Amniotic stem cell (primary cell): ENCODE data around the gene NUSAP1.
A peak's percentile ranks its signal among the peaks of the same experiment; 100 is the strongest.
"Not testable (repeated sequence)": the region's sequence is repeated elsewhere in the genome, so short reads cannot be mapped to it uniquely, and the experiment has no call there.

Experiments
- DNase-seq: peaks from one replicate; lab custom pipeline; 2025; lab: John Stamatoyannopoulos, UW

NUSAP1 gene

DNA sequence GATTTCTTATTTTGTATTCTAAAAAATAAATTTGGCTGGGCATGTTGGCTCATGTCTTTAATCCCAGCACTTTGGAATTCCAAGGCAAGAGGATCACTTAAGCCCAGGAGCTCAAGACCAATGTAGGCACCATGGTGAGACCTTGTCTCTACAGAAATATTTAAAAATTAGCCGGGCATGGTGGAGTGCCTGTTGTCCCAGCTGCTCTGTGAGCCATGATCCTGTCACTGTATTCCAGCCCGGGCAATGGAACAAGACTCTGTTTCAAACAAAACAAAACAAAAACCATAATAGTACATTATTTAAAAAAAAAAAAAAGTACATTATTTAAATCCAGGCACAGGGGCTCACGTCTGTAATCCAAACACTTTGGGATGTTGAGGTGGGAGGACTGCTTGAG lies 78.8 kb downstream of the NUSAP1 start:
- no peak for DNase-seq

DNA sequence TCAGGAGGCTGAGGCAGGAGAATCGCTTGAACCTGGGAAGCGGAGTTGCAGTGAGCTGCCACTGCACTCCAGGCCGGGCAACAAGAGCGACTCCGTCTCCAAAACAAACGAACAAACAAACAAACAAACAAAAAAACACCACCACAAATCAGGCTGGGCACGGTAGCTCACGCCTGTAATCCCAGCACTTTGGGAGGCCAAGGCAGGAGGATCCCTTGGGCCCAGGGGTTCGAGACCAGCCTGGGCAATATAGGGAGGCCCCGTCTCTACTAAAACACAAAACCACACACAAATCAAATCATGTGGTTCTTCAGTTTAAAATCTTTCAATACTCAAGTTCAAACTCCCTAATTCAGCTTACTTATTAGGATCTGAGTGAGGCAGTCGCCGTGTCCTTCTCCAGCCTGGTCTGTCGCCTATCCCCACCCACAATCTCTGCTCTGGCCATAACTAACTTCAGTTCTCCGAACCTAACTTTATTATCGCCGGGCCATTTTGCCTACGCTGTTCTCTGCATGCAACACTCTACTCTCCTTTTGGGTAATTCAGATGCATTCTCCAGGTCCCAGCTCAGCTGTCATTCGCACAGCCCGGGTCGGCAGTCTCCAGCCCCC lies 83.6 kb downstream of the NUSAP1 start:
- DNase-seq, result no peak

DNA sequence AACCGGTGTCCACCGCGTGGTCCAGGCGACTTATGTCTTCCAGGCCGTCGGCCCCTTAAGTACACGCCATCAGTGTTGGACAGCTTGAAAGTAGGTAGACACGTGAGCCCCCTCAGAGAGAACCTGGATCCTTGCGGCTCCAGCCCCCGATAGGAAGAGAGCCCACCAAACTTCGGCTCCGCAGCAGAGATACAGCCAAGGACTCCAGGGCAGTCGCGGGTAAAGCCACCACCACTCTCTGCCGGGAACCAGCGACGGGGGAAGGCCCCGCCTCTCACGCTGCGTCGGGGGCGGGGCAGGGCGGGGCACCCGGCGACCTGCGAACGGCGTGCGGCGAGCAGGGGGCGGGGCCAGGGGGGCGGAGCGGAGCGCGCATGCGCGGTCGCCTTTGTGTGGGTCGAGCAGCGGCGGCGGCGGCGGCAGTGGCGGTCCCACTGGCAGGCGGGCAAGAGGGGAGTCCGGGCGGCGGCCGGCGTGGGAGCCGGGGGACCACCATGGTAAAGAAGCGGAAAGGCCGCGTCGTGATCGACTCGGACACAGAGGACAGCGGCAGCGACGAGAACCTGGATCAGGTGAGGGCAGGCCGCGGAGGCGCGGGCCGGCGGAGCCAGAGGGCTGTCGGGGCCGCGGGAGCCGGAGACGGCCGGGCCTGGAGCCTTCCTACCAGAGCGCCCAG lies 84.2 kb downstream of the NUSAP1 start, which contains the start of gene RTF1:
Gene RTF1, plus strand, starts transcription at position 354 of the 676 bp plus-strand sequence. Its CDS starts 21 bp downstream, at position 375.
- DNase-seq, result peak; percentile 85

DNA sequence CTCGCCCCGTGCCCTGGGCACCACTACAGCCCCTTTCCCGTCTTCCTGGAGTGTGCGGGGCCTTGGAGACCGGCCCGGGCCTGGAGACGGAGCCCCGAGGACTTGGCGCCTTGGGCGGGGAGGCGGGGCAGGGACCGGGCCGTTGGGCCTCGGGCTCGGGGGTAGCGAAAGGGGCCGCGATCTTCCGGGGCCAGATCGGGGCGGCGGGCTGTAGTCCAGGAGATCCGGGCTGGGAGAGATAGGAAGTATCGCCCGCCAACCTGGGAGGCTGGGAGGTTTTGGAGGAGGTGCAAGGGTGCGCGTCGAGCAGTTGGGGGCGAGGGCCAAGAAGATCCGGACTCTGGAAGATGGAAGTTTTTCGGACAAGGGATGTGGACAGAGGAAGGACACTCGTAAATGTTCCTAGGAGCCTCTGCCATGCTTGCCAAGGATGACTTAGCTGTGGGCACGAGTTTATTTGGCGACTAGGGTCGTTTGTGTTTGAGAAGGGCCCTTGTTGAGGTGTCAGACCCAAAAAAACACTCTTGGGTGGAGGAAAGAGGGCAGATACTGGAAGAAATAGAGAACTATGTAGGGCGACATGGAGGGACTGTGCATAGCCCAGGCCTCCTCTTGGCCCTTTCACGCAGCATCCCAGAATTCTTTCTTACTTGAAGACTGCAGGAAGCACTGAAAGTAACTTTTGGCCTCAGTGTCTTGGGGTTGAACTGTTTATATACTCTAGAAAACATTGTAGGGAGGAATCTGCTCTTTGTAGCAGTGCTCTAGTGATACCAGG lies 84.9 kb downstream of the NUSAP1 start:
- no peak for DNase-seq

DNA sequence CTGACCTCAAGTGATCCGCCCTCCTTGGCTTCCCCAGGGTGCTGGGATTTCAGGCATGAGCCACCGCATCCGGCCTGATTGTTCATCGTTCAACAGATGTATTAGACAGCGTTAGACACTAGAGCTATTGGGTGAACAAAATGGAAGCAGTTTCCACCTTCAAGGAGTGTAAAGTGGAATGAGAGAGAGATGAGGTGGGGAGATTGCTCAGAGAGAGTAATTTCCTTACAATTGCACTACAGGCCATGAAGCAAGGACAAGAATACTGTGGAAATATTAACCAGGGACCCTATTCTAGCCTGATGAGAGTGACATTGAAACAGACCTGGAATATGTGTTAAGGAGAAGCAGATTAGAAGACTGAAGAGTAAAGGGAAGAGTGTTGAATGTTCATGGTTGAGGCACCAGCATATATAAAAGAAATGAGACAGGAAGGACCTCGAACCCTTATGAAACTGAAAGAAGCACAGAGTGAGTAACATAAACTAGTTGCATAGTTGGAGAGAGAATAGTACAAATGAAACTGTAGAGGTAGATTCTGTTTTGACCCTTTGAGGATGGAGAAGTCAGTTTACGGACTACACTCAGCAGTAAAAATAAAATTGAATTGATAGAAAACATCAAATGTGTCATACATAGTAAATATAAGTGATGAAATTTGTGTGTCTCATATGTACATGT lies 91.4 kb downstream of the NUSAP1 start:
- DNase-seq, result no peak

GRCh38 chr15:41424809-41425208 lies 92.1 kb downstream of the NUSAP1 start:
- no peak for DNase-seq

- not testable (repeated sequence) for DNase-seq
These were observed 93.2 kb downstream of the NUSAP1 start for GRCh38 chr15:41425907-41426306.

GRCh38 chr15:41429003-41429890 lies 96.6 kb downstream of the NUSAP1 start:
- no peak for DNase-seq
